ENCODE results near the gene ELF4. TPM values are rescaled to one million over a fixed set of nuclear protein-coding genes. Genes with fewer than 3 reads are reported as not detected.

ELF4 gene
- total RNA-seq, 1 donor from 2014 or later = 31.2 TPM

DNA sequence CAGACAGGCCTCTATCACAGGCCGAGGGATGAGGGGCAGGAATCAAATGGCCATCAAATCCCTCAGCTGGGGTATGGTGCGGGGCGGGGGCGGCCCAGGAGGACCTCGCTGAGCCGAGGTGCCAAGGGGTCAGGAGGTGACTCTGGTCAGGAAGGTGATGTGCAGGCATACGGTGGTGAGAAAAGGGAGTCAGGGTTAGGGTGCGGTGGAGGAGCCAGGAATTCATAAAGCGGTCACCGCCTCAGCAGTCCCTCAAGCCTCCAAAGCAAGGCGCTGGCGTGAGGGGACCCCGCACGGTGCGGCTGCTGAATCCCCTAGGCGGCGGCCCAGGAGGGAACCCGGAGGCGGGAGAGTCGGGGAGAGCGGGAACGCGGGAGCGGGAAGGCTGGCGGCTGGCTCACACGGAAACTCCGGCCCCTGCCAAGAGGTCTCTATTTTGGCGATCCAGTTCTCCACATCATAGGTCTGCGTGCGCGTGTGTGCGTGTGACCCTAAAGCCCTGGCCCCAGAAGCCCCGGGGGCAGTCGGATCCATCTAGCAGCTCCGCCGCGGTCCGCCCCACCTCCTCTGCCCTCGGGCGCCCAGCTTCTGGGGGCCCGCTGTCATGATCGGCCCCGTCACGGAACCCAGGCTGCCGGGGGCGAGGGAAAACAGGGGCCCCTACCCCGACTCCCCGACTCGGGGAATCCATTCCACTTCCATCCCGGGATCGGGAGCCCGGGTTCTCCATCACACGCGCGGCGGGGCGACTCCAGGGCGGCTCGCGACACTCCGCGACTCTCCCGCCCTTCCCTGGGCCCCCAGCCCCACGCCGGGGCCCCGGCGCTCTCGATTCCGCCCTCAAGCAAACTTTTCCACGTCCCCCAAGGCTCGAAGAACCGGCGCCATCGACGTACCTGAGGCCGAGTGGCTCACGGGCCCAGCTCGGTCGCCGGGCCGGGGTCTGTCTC lies 593 bp downstream of the ELF4 start:
- peak overlapping the region; percentile 72 for H3K27ac ChIP-seq (ENCODE audit: low read depth, low read length)
- H3K27me3 ChIP-seq (ENCODE audit: insufficient read depth, low read length) = no peaks in the 10 kb centered on the region
- H3K36me3 Mint-ChIP-seq (ENCODE audit: low read depth, unreplicated experiment) = no peaks in the 10 kb centered on the region
- peak overlapping the region; percentile 59 for H3K4me3 ChIP-seq (ENCODE audit: insufficient read depth, low read depth, low read length)
- no peak overlapping the region for H2AFZ ChIP-seq (ENCODE audit: low read depth, low read length)
- H3K4me3 Mint-ChIP-seq (ENCODE audit: unreplicated experiment) = peak overlapping the region; percentile 90
- H3K4me1 ChIP-seq (ENCODE audit: insufficient read depth, low read length) = peaks cover 30% of the 10 kb centered on the region
- H3K36me3 ChIP-seq (ENCODE audit: insufficient read depth, low read length) = no peaks in the 10 kb centered on the region
- no peaks in the 10 kb centered on the region for H3K9me3 Mint-ChIP-seq (ENCODE audit: unreplicated experiment)
- peak overlapping the region; percentile 87 for H3K9ac ChIP-seq (ENCODE audit: low read length)
- FAIRE-seq (no peak), DNase-seq (ENCODE audit: low read depth) (no peak)
- peak overlapping the region; percentile 62 for H3K27ac Mint-ChIP-seq (ENCODE audit: unreplicated experiment)
- peaks cover 43% of the 10 kb centered on the region for H4K20me1 ChIP-seq (ENCODE audit: insufficient read depth, low read length)
- H3K4me2 ChIP-seq (ENCODE audit: low read length) = peak overlapping the region; percentile 87
- peaks cover 17% of the 10 kb centered on the region for H3K4me1 Mint-ChIP-seq (ENCODE audit: low read depth, unreplicated experiment)
- no peaks in the 10 kb centered on the region for H3K9me3 ChIP-seq (ENCODE audit: insufficient read depth, low read depth, low read length)
- H3K27me3 Mint-ChIP-seq (ENCODE audit: low read depth, unreplicated experiment) = no peaks in the 10 kb centered on the region
- H3K79me2 ChIP-seq (ENCODE audit: insufficient read depth, low read length) = peaks cover 50% of the 10 kb centered on the region
- TF ChIP-seq CTCF (IDR thresholded peaks at IDR 0.05; ENCODE audit: insufficient read depth, low read depth, low read length) (no peak), EZH2 (IDR thresholded peaks at IDR 0.05; ENCODE audit: insufficient read depth, low read length) (no peak)

- Histone ChIP-seq H3K27me3 (ENCODE audit: insufficient read depth, low read length) (no peaks in the 10 kb centered on the region), H3K27ac (ENCODE audit: low read depth, low read length) (peak overlapping the region; percentile 72), H3K9me3 (ENCODE audit: insufficient read depth, low read depth, low read length) (no peaks in the 10 kb centered on the region), H3K9ac (ENCODE audit: low read length) (peak overlapping the region; percentile 87), H3K4me1 (ENCODE audit: insufficient read depth, low read length) (peaks cover 21% of the 10 kb centered on the region), H3K36me3 (ENCODE audit: insufficient read depth, low read length) (no peaks in the 10 kb centered on the region), H3K79me2 (ENCODE audit: insufficient read depth, low read length) (peaks cover 59% of the 10 kb centered on the region), H4K20me1 (ENCODE audit: insufficient read depth, low read length) (peaks cover 51% of the 10 kb centered on the region), H2AFZ (ENCODE audit: low read depth, low read length) (no peak overlapping the region), H3K4me2 (ENCODE audit: low read length) (peak overlapping the region; percentile 87), H3K4me3 (ENCODE audit: insufficient read depth, low read depth, low read length) (peak overlapping the region; percentile 59)
- no peak for FAIRE-seq
- no peak for DNase-seq (ENCODE audit: low read depth)
- Mint-ChIP-seq H3K4me3 (ENCODE audit: unreplicated experiment) (peak overlapping the region; percentile 90), H3K27ac (ENCODE audit: unreplicated experiment) (peak overlapping the region; percentile 77), H3K9me3 (ENCODE audit: unreplicated experiment) (no peaks in the 10 kb centered on the region), H3K4me1 (ENCODE audit: low read depth, unreplicated experiment) (peaks cover 11% of the 10 kb centered on the region), H3K27me3 (ENCODE audit: low read depth, unreplicated experiment) (no peaks in the 10 kb centered on the region), H3K36me3 (ENCODE audit: low read depth, unreplicated experiment) (no peaks in the 10 kb centered on the region)
- TF ChIP-seq EZH2 (IDR thresholded peaks at IDR 0.05; ENCODE audit: insufficient read depth, low read length) = no peak
- TF ChIP-seq CTCF (IDR thresholded peaks at IDR 0.05; ENCODE audit: insufficient read depth, low read depth, low read length) = no peak
Measured at GRCh38 chrX:130108647-130109428, 1.5 kb downstream of the ELF4 start.
